ENCODE measurements around the gene EFCAB5. TPM values are rescaled to one million over a fixed set of nuclear protein-coding genes. Genes with fewer than 3 reads are reported as not detected.
"Not testable (repeated sequence)": the region's sequence is repeated elsewhere in the genome, so short reads cannot be mapped to it uniquely, and the experiment has no call there.

Gene EFCAB5
- total RNA-seq = not detected
- long read RNA-seq, partial matches to known transcripts = 1 of 1 reads
- long read RNA-seq, other reads (novel, unspliced or antisense) = 0 of 1 reads

GRCh38 chr17:29941334-29941733, at the start of gene EFCAB5:
EFCAB5 (plus strand) TSS chr17:29941634; CDS start chr17:29941797, 163 bp downstream.
- intact Hi-C loops (cut with DNase I) = no loop called here
- no peak for ATAC-seq
- no peak for DNase-seq (ENCODE audit: missing footprints)

GRCh38 chr17:29892201-29892600, 49.2 kb upstream of the EFCAB5 start:
- no peak for DNase-seq (ENCODE audit: missing footprints)
- intact Hi-C loops (cut with DNase I) = no loop called here
- ATAC-seq = no peak

- DNase-seq (ENCODE audit: missing footprints); intact Hi-C loops (cut with DNase I); ATAC-seq: not testable (repeated sequence)
Measured at GRCh38 chr17:29897136-29897535, 44.3 kb upstream of the EFCAB5 start.

- intact Hi-C loops (cut with DNase I) = no loop called here
Measured at GRCh38 chr17:29903471-29903870, 38.0 kb upstream of the EFCAB5 start.

GRCh38 chr17:29905086-29905878, 36.2 kb upstream of the EFCAB5 start:
- DNase-seq (ENCODE audit: missing footprints) (no peak), ATAC-seq (no peak)
- intact Hi-C loops (cut with DNase I) = no loop called here

More at GRCh38 chr17:29903471-29903870, 38.0 kb upstream of the EFCAB5 start:
- ATAC-seq (no peak), DNase-seq (ENCODE audit: missing footprints) (no peak)

GRCh38 chr17:29905879-29906167, 35.6 kb upstream of the EFCAB5 start:
- intact Hi-C loops (cut with DNase I) = no loop called here
- DNase-seq (ENCODE audit: missing footprints) (no peak), ATAC-seq (no peak)

- intact Hi-C loops (cut with DNase I) = no loop called here
- ATAC-seq = no peak
Measured at GRCh38 chr17:29906969-29907368, 34.5 kb upstream of the EFCAB5 start.

GRCh38 chr17:29909236-29910003, 32.0 kb upstream of the EFCAB5 start:
- intact Hi-C loops (cut with DNase I) = no loop called here
- no peak for DNase-seq (ENCODE audit: missing footprints)
- no peak for ATAC-seq

More at GRCh38 chr17:29906969-29907368, 34.5 kb upstream of the EFCAB5 start:
- no peak for DNase-seq (ENCODE audit: missing footprints)

- DNase-seq (ENCODE audit: missing footprints) (no peak), ATAC-seq (no peak)
- intact Hi-C loops (cut with DNase I) = no loop called here
Measured at GRCh38 chr17:29911641-29912177, 29.7 kb upstream of the EFCAB5 start.

GRCh38 chr17:29914819-29915537, 26.5 kb upstream of the EFCAB5 start:
- ATAC-seq (no peak), DNase-seq (ENCODE audit: missing footprints) (no peak)
- intact Hi-C loops (cut with DNase I) = no loop called here

- intact Hi-C loops (cut with DNase I) = no loop called here
- ATAC-seq = no peak
- no peak for DNase-seq (ENCODE audit: missing footprints)
Measured at GRCh38 chr17:29918016-29918415, 23.4 kb upstream of the EFCAB5 start.

GRCh38 chr17:29918922-29919856, 22.2 kb upstream of the EFCAB5 start:
- ATAC-seq (no peak), DNase-seq (ENCODE audit: missing footprints) (no peak)
- intact Hi-C loops (cut with DNase I) = no loop called here

GRCh38 chr17:29924786-29925185, 16.6 kb upstream of the EFCAB5 start:
- no peak for DNase-seq (ENCODE audit: missing footprints)
- no peak for ATAC-seq
- intact Hi-C loops (cut with DNase I) = loop anchor here (5.0 kb wide), 1 partner anchor 282 kb away; no protein-coding TSS in a partner anchor

GRCh38 chr17:29927546-29927945, 13.9 kb upstream of the EFCAB5 start:
- intact Hi-C loops (cut with DNase I) = loop anchor here (5.0 kb wide), 1 partner anchor 285 kb away; no protein-coding TSS in a partner anchor
- ATAC-seq = no peak

GRCh38 chr17:29929006-29929532, 12.4 kb upstream of the EFCAB5 start:
- ATAC-seq (no peak), DNase-seq (ENCODE audit: missing footprints) (no peak)
- intact Hi-C loops (cut with DNase I) = loop anchor here (5.0 kb wide), 1 partner anchor 287 kb away; no protein-coding TSS in a partner anchor

More at GRCh38 chr17:29927546-29927945, 13.9 kb upstream of the EFCAB5 start:
- DNase-seq (ENCODE audit: missing footprints) = no peak

GRCh38 chr17:29929533-29930408, 11.7 kb upstream of the EFCAB5 start, which contains the start of gene SSH2:
SSH2 (minus strand) TSS chr17:29930228; CDS start chr17:29930000, 228 bp downstream.
- DNase-seq (ENCODE audit: missing footprints) (peak; percentile 95), ATAC-seq (peak; percentile 96)
- intact Hi-C loops (cut with DNase I) = loop anchor here (1.0 to 10.0 kb wide), 5 partner anchors 65 to 347 kb away; no protein-coding TSS in a partner anchor

All from Right ventricle myocardium inferior (tissue), 1 donor.